GM18861 (cell line): ENCODE results near the gene DHRS1.

Experiments
- ATAC-seq: cut with Tn5 transposase; IDR thresholded peaks from one replicate; pipeline ENCODE4 v1.9.1; 2021; ENCODE audit not compliant: unreplicated experiment

Gene DHRS1

DNA sequence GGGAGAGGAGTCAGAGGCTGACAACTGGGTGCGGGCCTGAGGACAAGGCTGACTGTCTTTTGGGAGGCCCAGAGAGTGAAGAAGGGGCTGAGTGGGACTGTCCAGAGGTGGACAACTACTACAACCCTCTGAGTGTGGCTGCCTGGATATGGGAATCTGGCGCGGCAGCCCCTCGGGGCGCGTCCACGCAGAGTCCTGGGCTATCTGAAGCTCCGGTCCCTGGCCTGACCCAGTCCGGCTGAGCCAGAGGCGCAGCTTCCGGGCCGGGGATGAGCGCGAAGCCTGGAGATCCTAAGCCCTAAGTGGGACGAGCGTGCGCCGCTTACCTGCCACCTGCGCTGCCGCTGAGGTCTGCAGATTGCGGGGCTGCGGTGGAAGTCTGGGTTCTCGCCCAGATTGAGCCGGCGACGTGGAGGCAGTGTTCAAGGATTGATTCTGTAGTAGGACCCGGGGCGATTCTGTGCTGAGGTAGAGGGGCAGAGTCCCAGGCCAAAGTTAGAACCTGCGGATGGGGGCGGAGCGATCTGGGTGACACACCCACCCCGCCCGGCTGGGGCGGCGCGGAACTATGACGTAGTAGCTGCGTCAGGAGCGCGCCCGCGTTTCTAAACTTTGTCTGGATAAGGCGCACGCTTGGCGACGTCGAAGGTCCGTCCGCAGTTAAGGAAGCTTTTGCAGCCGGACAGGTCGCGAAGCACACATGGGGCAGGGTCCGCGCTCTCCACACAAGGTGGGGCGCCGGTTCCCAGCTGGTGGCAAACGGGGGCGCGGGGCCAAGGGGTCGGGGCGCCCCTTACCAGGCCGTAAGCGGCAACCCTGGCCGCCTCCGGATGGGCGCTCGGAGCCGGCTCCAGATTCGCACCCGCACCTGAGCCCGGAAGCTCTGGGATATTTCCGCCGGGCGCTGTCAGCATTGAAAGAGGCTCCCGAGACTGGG is at the start of gene DHRS1, which contains the start of gene NOP9:
DHRS1 (minus strand) TSS at position 526 of the 937 bp plus-strand sequence. CDS start 674 bp downstream, outside the sequence.
NOP9 (plus strand) TSS at position 596 of the 937 bp plus-strand sequence; CDS start at position 701, 105 bp downstream.
- ATAC-seq = peak; percentile 55

DNA sequence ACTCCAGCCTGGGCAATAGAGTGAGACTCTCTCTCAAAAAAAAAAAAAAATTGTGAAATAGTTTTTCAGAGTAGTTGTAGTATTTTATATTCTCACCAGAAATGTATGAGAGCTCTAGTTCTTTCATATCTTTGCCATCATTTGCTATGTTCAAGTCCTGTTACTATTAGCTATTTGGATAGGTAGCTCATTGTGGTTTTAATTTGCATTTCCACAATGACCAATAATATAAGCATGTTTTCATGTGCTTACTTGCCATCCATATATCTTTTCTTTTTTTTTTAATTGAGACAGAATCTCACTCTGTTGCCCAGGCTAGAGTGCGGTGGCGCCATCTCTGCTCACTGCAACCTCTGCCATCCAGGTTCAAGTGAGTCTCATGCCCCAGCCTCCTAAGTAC is 48.6 kb upstream of the DHRS1 start:
- no peak for ATAC-seq

DNA sequence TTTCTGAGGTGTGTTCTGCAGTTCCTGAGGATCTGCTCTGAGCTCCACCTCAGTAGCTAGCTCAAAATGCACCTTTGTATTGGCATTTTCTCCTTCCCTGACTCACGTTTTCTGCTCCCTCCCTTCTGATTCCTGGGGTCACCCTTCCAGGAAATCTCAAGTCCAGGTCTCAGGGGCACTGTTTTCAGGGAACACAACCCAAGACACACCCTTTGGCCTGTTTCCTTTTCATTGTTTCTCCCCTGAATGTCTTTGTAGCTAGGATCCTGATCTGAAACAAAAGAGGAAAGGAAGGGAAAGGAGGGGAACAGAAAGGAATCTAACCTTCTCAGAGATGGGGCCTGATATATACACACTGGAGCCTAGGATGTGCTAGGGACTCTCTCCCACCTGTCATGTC is 47.6 kb upstream of the DHRS1 start:
- no peak for ATAC-seq

DNA sequence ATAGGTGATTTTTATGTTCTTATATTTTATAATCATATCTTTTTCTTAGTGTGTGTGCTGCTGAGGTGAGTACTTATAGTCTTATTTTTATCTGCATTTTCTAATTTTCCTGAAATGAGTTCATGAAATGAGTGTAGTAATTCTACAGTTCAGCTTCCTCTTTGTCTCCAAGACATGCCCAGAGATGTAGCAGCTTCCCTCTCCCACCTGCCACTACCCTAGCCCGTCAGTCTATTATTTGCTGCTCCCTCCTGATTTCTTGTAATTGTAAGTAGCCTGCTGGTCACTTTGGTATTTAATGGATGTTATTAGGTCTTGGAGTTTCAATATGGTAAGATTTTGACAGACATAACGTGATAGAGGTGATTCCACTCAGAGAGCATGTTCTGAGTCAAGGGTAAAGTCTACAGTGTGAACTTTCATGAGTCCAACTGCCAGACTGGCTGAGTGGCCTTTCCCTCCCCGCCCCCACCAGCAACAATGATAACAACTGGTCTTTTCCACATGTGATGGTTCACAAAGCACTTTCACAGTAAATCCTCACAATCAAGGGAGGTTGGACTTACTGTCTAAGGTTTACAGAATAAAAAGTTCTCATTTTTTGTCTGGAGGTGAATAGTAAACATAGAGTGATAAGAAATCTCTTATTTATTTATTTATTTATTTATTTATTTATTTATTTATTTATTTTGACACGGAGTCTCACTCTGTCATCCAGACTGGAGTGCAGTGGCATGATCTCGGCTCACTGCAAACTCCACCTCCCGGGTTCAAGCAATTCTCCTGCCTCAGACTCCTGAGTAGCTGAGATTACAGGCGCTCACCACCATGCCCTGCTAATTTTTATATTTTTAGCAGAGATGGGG is 44.4 kb upstream of the DHRS1 start:
- no peak for ATAC-seq

DNA sequence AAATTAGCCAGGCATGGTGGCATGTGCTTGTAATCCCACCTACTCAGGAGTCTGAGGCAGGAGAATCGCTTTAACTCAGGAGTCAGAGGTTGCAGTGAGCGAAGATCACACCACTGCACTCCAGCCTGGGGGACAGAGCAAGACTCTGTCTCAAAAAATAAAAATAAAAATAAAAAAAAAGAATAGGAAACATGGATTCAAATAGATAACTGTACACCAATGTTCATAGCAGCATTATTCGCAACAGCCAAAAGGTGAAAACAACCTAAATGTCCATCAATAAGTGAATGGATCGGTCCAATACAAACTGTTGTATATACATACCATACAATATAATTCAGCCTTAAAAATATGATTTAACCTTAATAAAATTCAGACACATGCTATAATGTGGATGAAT is 43.3 kb upstream of the DHRS1 start:
- ATAC-seq = no peak

DNA sequence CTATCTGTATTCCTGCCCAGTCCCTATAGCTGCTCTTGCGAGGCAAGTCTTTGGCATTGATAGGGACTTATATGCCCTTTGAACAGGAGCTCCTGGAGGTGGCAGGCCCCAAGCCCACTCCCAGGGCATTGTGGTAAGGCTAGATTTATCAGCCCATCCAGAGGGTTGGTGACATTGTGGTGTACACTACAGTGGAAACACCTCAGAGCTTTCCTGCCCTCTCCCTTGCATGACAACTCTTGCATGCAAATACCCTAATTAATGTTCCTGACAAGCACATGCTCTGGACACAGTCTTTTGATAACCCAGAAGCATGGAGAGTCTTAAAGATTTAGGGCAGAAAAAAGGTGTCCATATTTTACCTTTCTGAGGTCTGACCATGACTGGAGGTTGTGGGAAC is 41.0 kb upstream of the DHRS1 start:
- ATAC-seq = no peak

DNA sequence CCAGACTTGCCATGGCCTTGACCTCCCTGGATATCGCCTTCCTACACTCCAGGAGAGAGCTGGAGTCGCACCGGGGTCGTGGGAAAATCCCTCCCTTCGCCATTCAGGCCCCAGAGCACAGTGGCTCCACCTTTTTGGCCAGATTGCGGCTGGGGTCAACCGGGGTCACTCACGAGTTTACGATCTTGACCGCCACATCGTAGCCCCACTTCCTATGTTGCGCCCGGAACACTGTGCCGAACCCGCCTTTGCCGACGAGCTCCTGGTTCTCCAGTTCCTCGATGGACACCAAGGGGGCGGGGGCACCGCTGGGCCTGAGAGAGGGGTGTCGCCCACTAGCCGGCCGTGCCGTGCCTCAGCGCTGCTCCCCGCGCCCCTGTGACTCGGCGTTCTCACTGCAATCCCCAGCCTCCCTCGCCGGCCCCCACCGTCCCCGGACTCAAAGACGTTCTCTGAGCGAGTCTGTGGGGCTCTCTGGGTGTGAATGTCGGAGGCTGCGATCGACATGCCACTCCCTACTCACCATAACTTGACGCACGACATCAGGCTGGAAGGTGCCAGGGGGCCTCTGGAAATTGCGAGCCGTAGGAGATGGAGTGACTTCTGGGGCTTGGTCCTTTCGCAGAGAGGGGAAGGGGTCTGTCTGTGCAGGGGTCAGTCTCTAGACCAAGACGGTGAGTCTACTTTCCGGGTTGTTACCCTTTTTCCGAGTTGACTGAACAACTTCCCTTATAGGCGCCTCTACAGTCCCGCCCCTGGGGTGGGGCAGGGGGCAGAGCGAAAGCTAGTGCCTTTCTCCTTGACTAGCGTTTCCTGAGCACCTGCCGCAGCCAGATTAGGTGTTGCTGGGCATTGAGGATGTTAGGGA is 39.9 kb upstream of the DHRS1 start, which contains the start of gene RIPK3:
RIPK3 (minus strand) TSS at position 708 of the 868 bp plus-strand sequence; CDS start at position 543, 165 bp downstream.
- peak; percentile 72 for ATAC-seq

DNA sequence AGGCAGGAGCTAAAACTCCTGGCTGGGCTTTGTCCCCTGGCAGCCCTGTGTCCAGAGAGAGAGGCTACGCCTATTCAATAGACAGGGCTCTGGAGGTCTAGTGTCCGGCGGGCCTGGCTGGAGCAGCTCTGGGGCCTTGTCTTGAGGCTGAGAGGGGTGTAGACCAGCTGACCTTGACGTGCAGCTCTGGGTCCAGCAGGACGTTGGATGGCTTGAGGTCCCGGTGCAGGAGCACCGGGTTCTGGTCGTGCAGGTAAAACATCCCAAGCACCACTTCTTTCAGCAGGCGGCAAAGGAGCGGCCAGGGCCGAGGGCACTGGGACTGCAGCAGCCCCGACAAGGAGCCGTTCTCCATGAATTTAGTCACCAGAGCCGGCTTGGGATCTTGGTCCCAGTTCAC is 39.3 kb upstream of the DHRS1 start:
- no peak for ATAC-seq

DNA sequence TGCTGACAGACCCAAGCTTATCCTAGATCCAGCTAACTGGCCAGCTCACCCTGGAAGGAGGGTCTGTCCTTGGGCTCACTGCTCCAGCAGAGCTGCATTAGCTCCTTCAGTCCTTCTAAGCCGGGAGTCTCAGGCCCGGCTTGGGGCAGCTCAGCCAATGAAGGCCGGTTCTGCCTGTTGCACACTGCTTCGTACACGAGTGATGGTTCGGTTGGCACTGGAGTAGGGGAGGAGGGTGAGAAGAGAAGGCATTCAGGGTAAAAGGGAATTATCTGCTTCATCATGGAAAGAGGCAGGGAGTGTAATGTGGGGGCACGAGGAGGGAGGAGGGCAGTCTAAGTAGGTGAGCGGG is 38.2 kb upstream of the DHRS1 start:
- no peak for ATAC-seq

DNA sequence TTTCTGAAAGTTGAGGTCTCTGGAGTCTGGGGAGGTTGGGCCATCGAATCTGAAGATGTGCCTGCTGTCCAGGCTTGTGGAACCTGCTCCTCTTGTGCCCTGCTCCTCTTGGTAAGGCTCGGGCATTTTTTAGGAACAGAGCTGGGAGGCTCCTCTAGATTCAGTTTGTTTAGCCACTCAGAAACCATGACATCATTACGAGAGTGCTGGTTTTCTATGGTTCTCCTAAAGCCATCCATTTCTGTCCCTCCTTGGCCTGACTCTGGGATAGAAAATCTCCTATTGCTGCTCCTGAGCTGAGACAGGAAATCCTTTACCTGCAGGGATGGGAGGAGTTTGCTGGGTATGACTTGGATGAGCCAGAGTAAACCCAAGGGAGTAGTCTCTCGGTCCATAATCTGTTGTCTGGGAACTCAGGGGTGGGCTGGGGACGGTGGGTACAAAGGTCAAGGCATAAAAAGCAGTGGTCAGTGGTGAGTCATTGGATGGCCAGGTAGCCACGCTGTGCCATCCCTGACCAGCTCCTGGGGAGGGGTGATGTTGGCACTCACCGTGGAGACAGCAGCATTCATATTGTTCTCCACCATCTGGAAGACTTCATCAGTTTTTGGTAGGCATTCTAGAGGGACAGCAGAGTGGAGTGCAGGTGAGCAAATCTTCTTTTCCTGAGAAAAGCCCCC is 37.7 kb upstream of the DHRS1 start:
- no peak for ATAC-seq

DNA sequence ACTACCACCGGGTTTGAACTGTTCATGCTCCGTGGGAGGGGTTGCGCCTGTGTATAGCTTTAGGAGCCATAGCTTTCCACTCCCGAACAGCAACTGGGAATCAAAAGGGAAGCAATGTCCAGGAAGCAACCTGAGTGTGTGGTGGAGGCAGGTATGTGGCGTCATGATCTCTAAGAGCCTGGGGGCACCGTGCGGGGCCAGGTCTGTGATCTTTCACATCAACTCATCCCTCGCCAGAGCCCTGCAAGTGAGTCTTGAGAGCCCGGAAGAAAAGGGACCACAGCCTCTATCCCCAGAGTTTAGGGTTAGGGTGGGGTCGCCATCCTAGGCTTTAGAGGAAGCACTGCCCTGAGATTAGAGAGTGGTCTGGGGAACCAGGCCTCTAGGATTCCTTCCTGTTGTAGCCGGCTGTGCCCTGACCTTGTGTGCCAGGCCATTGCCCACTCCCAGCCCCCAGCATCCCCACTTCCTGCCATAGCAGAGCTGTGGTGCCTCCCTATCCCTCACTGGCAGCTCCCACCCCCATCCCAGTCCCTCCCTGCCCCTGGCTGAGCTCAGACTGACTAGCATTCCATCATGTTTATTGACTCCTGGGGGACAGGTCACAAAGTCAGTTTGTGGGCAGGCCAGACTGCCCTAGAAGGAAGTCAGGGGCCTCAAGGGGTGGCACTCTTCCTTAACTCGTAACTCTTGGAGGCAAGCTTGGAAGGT is 36.0 kb upstream of the DHRS1 start:
- no peak for ATAC-seq

DNA sequence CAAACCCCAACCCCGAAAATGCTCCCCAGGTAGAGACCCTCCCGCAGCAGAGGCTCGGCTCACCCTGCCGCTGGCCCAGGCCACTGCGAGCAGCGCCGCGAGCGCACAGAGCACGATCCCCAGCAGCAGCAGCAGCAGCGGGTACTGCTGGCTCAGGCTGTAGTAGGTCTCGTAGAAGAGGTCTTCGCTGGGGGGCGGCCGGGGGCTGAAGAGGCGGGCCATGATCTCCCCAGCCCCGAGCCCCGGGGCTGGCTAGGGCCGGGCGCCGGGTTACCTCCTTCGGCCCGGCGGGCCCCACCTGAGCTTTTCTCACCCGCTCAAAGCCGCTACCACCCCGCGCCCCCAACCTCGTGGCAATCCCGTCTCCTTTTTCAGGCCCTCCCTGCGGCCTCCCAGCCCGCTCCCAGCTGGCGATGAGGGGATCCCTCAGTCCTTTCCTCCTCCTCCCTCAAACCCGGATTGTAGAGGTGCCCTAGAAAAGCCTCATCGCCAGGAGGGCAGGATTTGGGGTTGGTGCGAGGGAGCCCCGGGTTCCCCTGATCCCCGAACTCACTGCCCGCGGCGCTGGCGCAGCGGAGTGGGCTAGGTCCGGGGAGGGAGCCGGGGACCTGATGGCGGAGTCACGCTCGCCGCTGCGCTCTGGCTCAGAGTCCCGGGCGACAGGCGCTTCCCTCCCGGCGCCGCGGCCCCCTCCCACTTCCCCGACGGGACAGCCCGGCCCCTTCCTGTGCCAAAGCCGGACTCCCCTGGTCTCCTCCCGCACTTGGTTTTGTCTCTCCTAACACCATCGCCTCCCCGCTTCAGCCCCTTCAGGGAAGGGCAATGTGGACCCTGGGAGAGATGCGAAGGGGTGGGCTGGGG is 35.1 kb upstream of the DHRS1 start, which contains the start of gene ADCY4:
ADCY4 (minus strand) TSS at position 641 of the 861 bp plus-strand sequence; CDS start at position 222, 419 bp downstream.
- ATAC-seq = no peak

DNA sequence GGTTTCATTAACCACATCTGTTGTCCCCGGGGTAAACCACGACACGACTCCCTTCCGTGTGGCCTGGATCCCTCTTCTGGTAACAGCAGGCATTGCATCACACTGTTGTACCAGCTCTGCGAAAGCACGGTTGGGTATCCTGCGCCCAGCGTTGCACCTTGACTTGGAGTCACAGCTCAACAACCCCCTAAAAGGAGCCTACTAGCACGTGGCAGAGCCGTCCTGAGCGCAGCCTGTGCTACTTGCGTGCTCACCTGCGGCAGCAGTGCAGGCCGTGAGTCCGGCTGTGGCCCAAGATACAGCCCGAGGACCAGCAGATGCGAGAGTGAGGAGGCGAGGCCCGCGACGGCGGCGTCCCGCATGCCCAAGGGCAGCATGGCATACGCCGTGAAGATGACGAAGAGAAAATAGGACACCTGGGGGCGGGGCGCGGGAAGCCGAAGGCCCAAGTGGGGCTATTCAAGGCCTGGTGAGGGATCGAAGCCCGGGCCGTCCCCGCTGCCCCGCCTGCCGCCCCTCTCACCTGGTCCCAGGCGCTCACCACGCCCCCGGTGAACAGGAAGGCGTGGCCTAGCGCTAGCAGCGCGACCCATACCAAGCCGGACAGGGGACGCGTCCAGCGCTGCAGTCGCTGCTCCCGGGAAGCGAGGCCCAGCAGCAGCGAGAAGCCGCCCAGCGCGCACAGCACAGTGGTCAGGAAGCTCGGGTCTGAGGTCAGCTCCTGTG is 32.9 kb upstream of the DHRS1 start:
- ATAC-seq = peak; percentile 81

DNA sequence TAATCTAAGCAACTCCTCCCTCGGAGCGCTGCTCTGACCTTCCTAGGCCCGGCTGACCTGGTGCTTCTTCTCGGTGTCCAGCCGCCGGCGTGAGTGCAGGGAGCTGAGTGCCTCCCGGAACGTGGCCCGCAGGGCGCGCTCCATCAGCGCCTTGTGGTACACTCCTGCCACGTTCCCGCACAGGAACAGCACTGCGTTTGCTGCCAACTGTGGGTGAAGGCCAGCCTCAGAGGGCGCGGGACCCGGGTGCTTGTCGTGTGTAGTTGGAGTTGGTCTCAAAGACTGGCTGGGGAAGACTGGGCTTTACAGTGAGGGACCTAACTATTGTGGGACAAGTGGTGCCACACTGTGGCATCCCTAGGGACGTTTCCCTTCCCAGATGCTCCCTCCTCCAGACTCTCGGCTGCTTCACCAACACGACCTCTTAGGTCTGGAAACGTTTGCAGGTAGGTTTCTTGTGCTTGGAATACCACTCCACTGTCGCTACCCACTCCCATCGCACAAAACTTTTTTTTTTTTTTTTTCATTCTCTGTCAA is 32.2 kb upstream of the DHRS1 start:
- ATAC-seq = no peak

DNA sequence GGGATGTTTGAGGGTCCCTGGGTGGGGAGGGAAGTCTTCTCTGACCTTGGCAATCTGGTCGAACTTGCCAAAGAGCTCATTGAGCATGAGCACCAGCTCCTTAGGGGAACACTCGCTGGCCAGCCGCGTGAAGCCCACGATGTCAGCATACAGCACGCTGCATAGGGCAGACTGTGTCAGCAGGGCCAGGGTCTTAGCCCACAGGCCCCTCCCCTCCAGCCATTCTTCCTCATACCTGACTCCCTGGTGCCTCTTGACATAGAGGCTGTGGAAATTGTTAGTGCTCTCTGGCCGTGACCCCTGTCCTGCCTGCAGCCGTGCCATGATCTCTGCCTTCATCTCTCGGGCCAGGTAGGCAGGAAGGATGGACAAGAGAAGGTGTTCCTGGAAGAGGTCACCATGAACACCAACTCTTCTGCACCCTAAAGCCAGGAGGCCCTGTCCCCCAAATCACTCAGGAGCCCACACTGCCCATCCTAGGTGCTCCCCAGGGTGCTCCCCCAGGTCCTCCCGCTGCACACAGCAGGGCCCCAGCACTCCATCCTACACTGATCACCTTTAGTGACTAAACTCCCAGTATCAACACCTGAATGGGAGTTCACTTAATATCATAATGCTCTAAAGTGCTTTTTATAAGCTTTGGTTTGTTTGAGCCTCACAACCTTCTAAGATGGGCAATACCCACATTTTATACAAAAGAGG is 31.5 kb upstream of the DHRS1 start:
- no peak for ATAC-seq

DNA sequence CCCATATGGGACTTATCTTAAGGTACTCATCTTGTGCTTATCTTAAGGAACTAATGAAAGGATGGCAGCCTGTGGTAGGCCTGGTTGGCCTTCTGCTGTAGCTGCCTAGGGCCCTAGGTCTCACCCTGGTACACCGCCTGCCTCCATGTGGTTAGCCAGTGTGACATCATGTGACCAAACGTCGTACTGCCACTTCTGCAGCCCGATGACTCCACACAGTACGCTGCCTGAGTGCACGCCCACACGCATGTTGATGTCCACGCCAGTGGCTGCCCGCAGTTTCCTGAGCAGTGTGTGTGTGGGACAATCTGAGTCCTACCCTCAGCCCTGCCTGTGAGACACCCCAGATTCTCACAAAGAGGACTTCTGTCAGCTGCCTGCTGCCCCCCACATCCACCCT is 30.2 kb upstream of the DHRS1 start:
- ATAC-seq = no peak
